NCI-H446 treated with DMSO at 0.1 percent for 48 hours (cell line): ENCODE results near the gene KIAA1328.
A peak's percentile ranks its signal among the peaks of the same experiment; 100 is the strongest.

Experiments
- DNase-seq: peaks from one replicate; lab custom pipeline; 2025; lab: John Stamatoyannopoulos, UW

KIAA1328 gene

DNA sequence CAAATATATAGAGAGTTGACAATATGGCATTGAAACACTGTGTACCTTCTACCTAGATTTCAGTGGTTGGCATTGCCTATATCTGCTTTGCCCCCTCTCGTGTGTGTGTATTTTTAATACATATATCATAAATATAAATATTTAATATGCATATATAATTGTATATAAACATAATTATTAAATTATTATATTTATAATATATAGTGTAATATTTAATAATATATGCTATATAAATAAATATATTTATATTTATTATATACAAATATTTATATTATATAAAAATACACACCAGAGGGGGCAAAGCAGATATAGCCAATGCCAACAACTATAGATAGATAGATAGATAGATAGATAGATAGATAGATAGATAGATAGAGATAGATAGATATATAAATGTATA, 124.1 kb downstream of the KIAA1328 start:
- no peak for DNase-seq

DNA sequence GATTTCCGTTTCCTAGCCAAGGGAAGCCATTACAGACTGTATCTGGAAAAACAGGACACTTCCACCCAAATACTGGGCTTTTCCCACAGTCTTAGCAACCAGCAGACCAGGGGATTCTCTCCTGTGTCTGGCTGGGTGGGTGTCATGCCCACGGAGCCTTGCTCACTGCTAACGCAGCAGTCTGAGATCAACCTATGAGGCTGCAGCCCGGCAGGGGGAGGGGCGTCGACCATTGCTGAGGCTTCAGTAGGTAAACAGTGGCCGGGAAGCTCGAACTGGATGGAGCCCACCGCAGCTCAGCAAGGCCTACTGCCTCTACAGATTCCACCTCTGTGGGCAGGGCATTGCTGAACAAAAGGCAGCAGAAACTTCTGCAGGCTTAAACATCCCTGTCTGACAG, 131.1 kb downstream of the KIAA1328 start:
- no peak for DNase-seq

DNA sequence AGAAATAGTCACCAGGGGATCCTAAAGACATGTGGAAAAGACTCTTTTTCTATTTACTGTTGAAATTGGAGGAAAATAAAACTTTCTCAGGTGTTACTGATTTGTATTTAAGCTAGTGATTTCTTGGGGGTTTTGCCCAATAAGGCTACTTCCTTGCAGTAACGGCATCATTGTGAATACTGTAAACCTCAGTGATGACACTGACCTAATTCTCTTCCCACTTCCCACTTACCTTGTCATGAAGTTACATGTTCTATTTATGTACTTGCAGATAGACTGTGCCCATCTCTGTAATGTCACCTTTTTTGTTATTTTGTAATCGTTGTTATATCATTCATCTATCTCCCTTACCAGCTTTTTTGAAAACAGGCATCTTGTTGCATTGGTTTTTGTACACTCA, 134.5 kb downstream of the KIAA1328 start:
- no peak for DNase-seq

DNA sequence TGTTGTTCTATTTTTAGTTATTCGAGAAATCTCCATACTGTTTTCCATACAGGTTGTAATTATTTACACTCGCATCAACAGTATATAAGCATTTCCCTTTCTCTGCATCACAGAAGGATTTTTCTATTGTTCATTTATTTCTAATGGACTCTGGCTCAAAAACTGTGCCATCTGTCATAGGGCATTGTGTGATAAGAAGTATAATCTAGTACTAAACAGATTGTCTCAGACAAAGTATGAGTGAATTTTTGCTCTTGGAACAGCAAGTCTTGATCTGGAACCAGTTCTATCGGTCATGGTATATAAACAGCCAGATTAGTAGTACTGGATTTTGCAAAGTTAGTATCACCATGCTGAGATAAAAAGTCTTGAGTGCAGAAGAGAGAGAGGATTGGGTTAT, 145.8 kb downstream of the KIAA1328 start:
- no peak for DNase-seq

DNA sequence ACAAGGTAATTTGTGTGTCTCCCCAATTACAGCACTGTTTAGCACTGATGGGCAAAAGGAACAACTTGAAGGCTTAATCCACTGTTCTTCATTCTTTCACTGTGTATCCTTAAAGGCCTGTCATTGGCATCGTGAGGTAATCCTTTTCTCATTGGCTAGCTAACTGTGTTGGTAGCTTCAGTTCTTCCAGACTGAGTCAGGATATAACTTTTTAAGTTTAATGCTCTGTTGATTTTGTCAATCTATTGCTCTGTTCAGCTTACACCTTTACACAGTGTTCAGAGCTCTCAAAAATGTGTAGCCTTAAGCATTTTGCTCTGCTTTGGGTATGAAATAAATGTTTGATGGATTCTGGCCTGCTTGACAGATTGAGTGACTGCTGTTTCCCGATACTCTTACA, 148.2 kb downstream of the KIAA1328 start:
- no peak for DNase-seq

DNA sequence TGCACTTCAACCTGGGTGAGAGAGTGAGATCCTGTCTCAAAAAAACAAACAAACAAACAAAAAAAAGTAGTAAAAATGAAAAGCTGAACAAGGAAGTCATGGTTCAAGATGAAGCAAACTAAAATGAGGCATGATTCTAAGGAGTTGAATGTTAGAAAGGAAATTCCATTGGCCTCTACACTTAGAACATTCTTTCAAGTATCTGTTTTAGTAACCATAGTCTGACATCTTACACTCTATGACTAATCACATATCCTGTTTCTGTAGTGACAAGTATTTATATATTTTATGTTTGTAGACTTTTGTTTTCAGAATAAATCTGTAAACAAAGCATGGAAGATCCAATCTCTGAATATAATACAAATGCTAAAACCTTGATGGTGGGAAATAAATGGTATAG, 164.1 kb downstream of the KIAA1328 start:
- DNase-seq: no peak

DNA sequence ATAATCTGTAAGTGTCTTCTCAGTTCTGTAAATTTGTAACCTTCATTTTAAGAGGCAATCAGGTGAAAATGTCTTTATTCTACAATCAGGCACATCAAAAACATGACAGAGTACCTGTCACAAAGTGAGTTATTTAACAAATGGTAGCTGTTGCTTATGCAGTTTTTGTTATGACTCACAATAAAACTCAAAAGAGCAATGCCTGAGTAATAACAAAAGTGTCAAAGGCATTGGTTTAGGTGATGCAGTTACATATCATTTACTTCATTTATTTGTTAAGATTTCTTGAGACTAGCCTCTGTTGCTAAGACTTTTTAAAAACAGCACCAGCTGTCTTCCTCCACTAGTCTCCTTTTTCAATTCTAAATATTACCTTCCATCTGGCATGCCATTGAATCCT, 177.8 kb downstream of the KIAA1328 start:
- DNase-seq: no peak

DNA sequence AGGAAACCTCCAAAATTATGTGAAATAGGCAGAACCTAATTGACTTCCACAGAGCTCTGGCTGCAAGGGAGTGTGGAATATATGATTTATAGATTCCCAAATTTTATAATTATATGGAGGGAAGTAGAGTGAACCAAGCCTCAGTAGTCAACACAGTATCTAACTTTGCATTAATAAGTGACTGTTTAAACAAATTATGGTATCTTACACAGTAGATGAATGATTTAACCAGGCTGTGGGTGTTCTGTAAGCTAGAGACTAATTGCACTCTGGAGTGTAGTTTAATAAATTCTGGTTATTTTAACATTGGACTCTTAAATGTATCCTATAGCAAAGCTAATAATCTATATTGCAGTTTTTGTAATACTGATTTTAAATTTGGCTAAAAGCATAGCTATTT, 183.5 kb downstream of the KIAA1328 start:
- no peak for DNase-seq

DNA sequence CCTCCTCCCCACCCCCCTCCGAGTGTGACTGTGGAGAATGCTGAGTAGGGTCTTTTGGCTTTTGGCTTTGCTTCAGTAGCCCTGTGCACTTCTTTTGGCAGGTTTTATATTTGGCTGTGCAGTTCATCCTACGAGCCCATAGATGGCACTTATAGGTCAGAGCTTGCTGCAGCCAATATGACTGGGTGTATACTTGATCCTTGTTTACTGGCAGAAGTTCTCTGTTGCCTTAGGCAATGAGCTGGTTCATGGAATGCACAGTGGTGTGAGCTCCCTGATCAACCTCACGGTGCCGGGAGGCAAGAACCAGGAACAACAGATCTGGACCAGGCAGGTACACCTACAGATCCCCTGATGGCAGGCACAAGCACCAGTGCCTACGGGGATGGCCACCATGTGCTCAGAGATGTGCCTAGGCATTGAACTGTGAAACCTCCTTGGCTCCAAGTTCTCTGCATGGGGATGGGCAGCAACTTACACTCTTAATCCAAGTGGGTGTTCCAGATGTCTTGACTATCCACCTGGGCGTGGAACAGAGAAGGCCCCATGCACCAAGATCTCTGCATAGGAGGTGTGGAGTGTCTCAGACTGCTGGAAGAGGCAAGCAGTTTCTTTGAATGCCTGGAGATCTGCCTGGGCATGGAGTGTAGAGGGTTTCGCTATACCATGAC, 190.4 kb downstream of the KIAA1328 start:
- peak; percentile 74 for DNase-seq

DNA sequence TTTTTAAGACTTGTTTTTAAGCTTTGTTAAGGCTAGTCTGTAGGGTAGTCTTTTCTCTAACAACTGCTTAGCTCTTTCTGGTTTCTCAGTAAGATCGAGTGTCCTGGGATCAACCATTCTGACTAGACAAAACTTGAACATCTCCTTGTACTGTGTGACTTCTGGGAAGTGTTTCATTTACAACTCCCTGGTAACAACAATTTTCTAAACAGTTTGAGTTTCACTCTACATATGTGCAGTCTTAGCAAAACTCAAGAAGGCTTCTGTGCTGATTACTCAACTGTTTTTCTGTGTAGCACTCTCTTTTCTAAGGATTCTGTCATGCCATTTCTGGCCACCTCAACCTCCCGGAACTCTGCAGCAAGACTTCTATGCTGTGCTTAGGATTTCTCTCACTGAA, 204.5 kb downstream of the KIAA1328 start:
- no peak for DNase-seq

DNA sequence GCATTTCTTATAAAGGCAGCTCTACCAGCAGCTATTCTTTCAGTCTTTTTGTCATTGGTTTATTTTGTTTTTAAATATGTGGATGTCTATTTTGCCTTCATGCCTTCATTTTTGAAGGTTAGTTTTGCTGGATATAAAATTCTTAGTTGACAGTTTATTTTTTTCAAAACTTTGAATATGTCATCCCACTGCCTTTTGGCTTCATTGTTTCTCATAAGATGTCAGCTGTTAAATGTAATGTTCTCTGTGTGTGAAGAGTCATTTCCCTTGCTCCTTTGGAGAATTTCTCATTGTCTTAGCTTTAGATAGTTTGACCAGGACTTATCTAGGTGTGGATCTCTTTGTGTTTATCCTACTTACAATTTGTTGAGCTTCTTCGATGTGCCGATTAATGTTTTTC, 213.5 kb downstream of the KIAA1328 start:
- no peak for DNase-seq

DNA sequence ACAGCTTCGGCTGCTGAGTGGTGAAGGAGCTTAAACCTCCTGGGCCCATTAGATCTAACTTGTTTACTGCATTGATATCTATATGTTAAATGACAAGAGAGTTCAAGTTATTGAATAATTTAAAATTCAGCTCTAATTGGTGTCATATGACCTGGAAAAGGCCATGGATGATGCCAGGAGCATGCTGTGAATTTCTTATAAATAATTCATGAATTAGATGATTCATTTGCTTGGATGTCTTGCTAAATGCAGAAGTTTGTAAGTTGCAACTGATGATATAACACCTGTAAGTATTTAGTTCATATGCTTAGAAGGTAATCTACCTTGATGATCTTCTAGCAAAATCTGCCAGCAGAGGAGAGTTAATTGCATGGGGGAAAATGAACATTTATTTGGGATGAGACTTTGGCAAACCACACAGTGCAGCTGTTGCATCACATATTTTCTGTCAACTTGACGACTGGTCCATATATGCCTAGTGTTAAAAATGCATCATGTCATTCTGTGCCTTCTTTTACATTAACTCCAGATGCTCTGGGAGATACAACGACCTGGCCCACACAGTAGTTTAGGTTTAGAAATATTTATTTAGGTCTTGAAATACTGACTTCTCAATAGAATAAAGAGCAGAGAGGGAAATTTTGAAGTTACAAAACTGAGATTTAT, 226.3 kb downstream of the KIAA1328 start:
- DNase-seq: peak; percentile 61

DNA sequence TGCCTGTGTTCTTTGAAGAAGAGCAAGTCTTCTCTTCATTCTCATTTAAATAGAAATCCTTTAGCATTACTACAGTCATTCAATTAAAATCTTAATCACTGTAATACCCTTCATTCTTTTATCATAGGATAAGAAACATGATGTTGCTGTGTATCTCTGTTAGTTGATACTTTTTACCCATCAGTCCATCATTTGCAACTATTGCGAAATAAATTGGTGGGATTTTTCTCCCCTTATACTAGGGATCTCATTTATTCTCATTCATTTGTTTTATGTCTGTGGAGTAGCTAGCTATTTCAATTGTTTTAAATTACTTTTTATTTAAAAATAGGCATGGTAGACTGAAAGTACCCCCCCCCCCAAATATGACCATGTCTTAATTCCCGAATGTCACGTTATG, 235.3 kb downstream of the KIAA1328 start:
- DNase-seq: no peak

DNA sequence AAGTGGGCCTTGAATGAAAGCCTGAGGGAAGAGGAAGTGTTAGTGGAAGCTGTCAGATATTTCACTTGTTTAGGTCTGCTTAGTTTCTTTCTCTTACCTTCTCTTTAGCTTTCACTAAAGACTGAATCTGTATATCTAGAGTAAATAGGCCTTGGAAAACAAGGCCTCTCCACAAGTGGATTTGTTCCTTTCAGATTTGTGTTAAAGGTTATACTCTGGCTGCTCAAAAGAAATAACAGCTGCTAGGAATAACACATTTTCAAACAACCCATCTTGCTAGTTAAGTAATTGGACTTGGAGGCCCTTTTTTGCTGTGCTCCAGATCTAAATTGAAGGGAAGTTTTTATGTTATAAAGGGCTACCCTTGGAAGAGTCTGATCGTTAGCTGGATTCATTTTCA, 236.3 kb downstream of the KIAA1328 start:
- no peak for DNase-seq

DNA sequence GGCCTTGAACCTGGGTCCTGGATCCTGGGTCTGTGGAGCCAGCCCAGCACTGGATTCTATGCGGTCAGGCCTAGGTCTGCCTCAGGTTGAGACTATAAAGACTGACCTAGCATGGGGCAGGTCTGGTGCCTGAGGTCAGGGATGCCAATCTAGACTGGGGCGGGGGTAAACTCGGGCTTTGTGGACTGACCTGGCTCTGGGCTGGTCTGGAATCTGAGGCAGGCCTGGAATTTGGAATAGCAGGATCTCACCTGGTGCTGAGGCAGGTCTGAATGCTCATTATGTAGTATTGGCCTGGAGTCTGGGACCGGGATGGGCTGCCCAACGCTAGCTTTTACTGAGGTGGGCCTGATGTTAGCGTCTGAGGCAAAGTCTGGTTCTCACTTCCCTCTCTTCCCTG, 256.0 kb downstream of the KIAA1328 start:
- DNase-seq: no peak

DNA sequence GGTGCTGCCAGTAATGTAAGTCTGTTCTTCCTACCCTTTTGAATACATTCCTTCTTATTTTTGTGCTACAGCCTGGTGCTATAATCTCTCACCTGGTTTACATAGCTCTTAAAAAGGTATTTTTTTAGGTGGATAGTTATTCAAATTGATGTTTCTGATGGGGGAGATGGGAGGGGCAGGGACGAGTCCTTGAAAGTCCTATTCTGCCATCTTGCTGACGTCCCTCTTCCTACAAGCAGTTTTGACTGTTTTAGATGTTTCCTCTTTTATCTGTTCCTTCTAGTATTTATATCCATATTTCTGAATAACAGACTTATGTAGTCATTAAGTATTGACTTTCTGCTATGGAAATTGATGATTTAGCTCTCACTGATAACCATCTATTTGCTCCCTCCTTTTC, 256.4 kb downstream of the KIAA1328 start:
- DNase-seq: no peak

DNA sequence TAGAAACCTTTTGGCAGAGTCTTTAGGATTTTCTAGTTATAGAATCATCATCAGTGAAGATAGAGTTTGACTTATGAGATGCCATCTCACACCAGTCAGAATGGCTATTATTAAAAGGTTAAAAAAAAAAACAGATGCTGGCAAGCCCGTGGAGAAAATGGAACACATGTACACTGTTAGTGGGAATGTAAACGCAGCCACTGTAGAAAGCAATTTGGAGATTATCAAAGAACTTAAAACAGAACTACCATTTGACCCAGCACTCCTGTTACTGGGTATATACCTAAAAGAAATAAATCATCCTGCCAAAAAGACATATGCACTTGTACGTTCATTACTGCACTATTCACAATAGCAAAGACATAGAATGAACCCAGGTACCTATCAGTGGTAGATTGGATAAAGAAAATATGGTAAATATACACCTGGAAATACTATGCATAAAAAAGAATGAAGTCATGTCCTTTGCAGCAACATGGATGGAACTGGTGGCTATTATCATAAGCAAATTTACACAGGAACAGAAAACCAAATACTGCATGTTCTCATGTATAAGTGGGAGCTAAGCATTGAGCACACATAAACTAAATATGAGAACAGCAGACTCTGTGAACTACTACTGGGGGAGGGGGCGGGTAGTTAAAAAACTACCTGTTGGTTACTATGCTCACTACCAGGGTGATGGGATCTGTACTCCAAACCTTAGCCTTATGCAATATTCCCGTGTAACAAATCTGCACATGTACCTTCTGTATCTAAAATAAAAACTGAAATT, 279.0 kb downstream of the KIAA1328 start:
- no peak for DNase-seq

DNA sequence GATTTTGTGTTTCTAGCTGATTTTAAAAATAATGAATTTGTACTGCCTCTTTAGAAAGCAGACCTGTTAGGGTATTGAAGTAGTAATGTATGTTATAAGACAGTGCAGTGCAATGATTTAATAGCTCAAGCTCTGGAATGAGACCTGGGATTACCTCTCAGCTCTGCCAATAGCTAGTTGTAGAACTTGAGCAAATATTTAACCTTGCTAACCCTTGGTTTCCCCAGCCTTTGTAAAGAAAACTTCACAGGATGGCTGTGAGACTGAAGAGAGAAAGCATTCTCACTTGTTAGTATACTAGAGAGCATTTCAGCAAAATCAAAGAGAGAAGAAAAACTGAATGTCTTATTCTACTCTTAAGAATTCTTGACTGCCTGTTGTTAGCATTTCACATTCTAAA, 293.9 kb downstream of the KIAA1328 start:
- DNase-seq: no peak

DNA sequence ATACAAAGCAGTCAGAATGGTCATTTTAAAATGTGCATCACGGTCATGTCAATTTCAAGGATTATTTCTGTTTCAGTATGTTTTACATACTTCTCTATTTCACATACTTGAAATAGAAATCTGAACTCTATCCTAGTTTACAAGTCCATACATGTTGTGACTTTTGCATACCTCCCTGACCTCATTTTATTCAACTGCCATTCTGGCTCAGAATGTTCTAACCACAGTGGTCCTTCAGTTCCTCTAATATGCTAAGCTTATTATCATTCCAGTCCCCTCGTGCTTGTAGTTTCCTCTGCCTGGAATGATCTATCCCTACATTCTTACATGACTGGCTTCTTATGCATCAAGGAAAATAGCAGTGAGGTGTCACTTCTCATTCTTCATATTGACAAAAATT, 295.6 kb downstream of the KIAA1328 start:
- DNase-seq: no peak

DNA sequence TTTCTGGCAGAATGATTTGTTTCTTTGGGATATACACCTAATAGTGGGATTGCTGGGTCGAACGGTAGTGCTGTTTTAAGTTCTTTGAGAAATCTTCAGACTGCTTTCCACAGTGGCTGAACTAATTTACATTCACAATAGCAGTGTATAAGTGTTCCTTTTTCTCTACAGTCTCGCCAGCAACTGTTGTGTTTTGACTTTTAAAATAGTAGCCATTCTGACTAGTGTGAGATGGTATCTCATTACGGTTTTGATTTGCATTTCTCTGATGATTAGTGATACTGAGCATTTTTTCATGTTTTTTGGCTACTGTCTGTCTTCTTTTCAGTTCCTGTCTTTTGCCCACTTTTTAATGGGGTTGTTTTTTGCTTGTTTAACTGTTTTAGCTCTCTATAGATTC, 306.2 kb downstream of the KIAA1328 start:
- no peak for DNase-seq

DNA sequence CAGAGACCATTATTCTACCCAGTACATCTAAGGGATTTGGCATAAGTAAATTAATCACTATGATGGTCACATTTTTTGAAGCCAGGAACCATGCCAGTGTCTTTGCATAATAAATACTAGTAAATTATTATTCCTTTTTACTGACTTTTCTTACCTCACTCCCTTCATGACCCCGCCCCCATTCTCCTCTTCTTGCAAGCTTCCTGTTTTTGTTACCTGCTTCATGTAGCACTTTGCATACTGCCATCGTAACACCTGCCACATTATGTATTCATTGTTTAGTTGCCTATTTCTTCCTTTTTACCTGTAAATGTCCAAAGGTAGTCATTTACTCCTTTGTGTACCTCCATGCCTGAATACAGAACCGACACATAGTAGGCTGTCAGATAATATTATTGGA, 309.5 kb downstream of the KIAA1328 start:
- no peak for DNase-seq

DNA sequence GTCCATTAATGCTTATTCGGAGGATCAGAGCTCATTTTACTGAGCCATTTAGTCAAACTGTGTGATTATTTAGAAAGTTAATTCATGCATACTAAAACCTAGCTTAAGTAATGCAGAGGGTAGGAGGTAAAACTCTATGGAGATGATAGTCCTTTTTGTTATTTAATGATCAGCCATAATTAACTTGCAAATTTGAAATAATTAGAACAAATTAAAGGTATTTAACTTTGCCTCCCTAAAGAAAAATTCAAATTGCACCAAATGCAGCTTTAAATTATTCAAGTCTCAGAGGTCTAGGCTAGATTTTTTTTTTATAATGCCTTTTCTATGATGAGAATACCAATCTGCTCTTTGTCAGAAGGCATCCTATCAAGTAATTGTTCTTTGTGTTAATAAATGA, 310.9 kb downstream of the KIAA1328 start:
- no peak for DNase-seq

DNA sequence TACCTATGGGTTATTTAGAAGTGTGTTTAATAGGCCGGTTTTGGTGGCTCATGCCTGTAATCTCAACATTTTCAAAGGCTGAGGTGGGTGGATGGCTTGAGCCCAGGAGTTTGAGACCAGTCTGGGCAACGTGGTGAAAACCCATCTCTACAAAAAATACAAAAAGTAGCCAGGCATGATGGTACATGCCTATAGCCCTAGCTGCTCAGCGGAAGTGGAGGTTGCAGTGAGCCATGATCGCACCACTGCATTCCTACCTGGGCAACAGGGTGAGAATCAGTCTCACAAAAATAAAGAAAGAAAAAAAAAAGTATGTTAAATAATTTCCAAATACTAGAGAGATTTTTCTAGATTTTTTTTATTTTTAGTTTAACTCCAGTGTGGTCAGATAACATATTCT, 316.0 kb downstream of the KIAA1328 start:
- no peak for DNase-seq
